ENCODE measurements around the gene CLEC11A. TPM values are rescaled to one million over a fixed set of nuclear protein-coding genes. Genes with fewer than 3 reads are reported as not detected.
A peak's percentile ranks its signal among the peaks of the same experiment; 100 is the strongest.

CLEC11A gene
- total and polyA plus RNA-seq, 9 of the 15 experiments (the other 6 are each of a cell fraction or from before 2014, with no cell fraction given), result 0.39 to 43.9 (median 3.4) TPM

DNA sequence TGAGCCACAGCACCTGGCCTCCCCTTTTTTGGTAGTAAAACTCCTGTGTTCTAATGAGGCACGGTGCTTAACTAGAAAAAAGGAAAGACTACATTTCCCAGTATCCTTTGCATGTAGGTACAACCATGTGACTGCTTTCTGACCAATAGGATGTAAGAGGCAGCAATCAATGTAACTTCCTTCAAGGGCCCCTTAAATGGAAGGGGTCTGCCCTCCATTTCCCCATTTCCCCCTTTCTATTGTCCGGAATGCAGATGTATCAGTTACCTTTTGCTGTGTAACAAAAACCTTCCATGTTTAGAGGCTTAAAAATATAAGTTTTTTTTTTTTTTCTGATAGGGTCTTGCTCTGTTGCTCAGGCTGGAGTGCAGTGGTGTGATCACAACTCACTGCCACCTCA is 49.3 kb downstream of the CLEC11A start (continued):
- no peak for TF ChIP-seq ZNF134 (CRISPR knock-in tag; conservative IDR thresholded peaks at IDR 0.05)
- 0 out of 2 replicates have a peak, but pooled peaks have one; percentile 24 for TF ChIP-seq ELF1 (tag; IDR thresholded peaks at IDR 0.05)
- peak; percentile 91 for TF ChIP-seq RAD51 (IDR thresholded peaks at IDR 0.05; ENCODE audit: borderline replicate concordance, low read depth)
- TF ChIP-seq KDM4B (IDR thresholded peaks at IDR 0.05; ENCODE audit: borderline replicate concordance in 2 of 2, low read depth in 1 of 2), result no peak
- TF ChIP-seq HIVEP1 (CRISPR knock-in tag; IDR thresholded peaks at IDR 0.05), result no peak
- TF ChIP-seq, protein P1, sequence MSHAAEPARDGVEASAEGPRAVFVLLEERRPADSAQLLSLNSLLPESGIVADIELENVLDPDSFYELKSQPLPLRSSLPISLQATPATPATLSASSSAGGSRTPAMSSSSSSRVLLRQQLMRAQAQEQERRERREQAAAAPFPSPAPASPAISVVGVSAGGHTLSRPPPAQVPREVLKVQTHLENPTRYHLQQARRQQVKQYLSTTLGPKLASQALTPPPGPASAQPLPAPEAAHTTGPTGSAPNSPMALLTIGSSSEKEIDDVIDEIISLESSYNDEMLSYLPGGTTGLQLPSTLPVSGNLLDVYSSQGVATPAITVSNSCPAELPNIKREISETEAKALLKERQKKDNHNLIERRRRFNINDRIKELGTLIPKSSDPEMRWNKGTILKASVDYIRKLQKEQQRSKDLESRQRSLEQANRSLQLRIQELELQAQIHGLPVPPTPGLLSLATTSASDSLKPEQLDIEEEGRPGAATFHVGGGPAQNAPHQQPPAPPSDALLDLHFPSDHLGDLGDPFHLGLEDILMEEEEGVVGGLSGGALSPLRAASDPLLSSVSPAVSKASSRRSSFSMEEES (CRISPR knock-in tag; IDR thresholded peaks at IDR 0.05), result peak; percentile 35; the same call in 1 of the 2 replicates
- no peak for TF ChIP-seq ZKSCAN1 (IDR thresholded peaks at IDR 0.05; ENCODE audit: low read depth, low read length)
- TF ChIP-seq DDX20 (tag; IDR thresholded peaks at IDR 0.05; ENCODE audit: low read depth), result no peak
- peak; percentile 59 to 73; a peak in 3 of 4 replicates for TF ChIP-seq SIX5 (IDR thresholded peaks at IDR 0.05; ENCODE audit: borderline replicate concordance in 1 of 2, insufficient read depth in 1 of 2, low read depth in 1 of 2, low read length in 2 of 2)
- TF ChIP-seq HDAC3 (IDR thresholded peaks at IDR 0.05; ENCODE audit: borderline replicate concordance, partially characterized antibody), result no peak
- TF ChIP-seq STAT5A (IDR thresholded peaks at IDR 0.05; ENCODE audit: borderline replicate concordance, low read length), result no peak
- TF ChIP-seq BRF1 (IDR thresholded peaks at IDR 0.05; ENCODE audit: borderline replicate concordance, extremely low read depth, insufficient read length), result no peak
- TF ChIP-seq ATF1 (CRISPR knock-in tag; IDR thresholded peaks at IDR 0.05), result no peak
- TF ChIP-seq ATF1 (tag; IDR thresholded peaks at IDR 0.05), result no peak
- TF ChIP-seq, protein P2, sequence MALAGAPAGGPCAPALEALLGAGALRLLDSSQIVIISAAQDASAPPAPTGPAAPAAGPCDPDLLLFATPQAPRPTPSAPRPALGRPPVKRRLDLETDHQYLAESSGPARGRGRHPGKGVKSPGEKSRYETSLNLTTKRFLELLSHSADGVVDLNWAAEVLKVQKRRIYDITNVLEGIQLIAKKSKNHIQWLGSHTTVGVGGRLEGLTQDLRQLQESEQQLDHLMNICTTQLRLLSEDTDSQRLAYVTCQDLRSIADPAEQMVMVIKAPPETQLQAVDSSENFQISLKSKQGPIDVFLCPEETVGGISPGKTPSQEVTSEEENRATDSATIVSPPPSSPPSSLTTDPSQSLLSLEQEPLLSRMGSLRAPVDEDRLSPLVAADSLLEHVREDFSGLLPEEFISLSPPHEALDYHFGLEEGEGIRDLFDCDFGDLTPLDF (CRISPR knock-in tag; IDR thresholded peaks at IDR 0.05), result no peak
- TF ChIP-seq, protein P3, sequence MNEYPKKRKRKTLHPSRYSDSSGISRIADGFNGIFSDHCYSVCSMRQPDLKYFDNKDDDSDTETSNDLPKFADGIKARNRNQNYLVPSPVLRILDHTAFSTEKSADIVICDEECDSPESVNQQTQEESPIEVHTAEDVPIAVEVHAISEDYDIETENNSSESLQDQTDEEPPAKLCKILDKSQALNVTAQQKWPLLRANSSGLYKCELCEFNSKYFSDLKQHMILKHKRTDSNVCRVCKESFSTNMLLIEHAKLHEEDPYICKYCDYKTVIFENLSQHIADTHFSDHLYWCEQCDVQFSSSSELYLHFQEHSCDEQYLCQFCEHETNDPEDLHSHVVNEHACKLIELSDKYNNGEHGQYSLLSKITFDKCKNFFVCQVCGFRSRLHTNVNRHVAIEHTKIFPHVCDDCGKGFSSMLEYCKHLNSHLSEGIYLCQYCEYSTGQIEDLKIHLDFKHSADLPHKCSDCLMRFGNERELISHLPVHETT (CRISPR knock-in tag; conservative IDR thresholded peaks at IDR 0.05 in 1 of 2, IDR thresholded peaks at IDR 0.05 in 1 of 2), result no peak
- TF ChIP-seq, protein P4, sequence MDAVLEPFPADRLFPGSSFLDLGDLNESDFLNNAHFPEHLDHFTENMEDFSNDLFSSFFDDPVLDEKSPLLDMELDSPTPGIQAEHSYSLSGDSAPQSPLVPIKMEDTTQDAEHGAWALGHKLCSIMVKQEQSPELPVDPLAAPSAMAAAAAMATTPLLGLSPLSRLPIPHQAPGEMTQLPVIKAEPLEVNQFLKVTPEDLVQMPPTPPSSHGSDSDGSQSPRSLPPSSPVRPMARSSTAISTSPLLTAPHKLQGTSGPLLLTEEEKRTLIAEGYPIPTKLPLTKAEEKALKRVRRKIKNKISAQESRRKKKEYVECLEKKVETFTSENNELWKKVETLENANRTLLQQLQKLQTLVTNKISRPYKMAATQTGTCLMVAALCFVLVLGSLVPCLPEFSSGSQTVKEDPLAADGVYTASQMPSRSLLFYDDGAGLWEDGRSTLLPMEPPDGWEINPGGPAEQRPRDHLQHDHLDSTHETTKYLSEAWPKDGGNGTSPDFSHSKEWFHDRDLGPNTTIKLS (IDR thresholded peaks at IDR 0.05; ENCODE audit: borderline replicate concordance, low read depth), result peak; percentile 36; the same call in 1 of the 2 replicates
- no peak for TF ChIP-seq CREB1 (IDR thresholded peaks at IDR 0.05)
- no peak for TF ChIP-seq CREB1 (CRISPR knock-in tag; IDR thresholded peaks at IDR 0.05)
- TF ChIP-seq CREM (IDR thresholded peaks at IDR 0.05; ENCODE audit: low read depth), result 0 out of 2 replicates have a peak, but pooled peaks have one; percentile 35
- TF ChIP-seq HCFC1 (IDR thresholded peaks at IDR 0.05; ENCODE audit: low read depth, low read length), result peak; percentile 88
- TF ChIP-seq MCM7 (IDR thresholded peaks at IDR 0.05), result no peak
- TF ChIP-seq, protein P5, sequence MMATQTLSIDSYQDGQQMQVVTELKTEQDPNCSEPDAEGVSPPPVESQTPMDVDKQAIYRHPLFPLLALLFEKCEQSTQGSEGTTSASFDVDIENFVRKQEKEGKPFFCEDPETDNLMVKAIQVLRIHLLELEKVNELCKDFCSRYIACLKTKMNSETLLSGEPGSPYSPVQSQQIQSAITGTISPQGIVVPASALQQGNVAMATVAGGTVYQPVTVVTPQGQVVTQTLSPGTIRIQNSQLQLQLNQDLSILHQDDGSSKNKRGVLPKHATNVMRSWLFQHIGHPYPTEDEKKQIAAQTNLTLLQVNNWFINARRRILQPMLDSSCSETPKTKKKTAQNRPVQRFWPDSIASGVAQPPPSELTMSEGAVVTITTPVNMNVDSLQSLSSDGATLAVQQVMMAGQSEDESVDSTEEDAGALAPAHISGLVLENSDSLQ (IDR thresholded peaks at IDR 0.05), result no peak
- no peak for TF ChIP-seq KHSRP (IDR thresholded peaks at IDR 0.05)
